ENCODE data around the gene THEM4.

GRCh38 chr1:151841141-151841540 lies 68.2 kb downstream of the THEM4 start:
- TF ChIP-seq CTCF (IDR thresholded peaks at IDR 0.05) (no peak), POLR2AphosphoS5 (IDR thresholded peaks at IDR 0.05) (no peak)
